Measurements from ENCODE around the gene RARG.

Gene RARG

GRCh38 chr12:53231921-53232645, at the start of gene RARG:
RARG (minus strand) TSS chr12:53232209; CDS start chr12:53227545, 4,664 bp downstream.
- DNase-seq (ENCODE audit: low read depth in 2 of 2) = peak; percentile 67 to 75

- no peak for DNase-seq (ENCODE audit: low read depth in 2 of 2)
Measured at GRCh38 chr12:53279888-53280498, 48.0 kb upstream of the RARG start.

- no peak for DNase-seq (ENCODE audit: low read depth in 2 of 2)
Measured at GRCh38 chr12:53279283-53279869, 47.4 kb upstream of the RARG start.

- no peak for DNase-seq (ENCODE audit: low read depth in 2 of 2)
Measured at GRCh38 chr12:53277981-53278380, 46.0 kb upstream of the RARG start.

- no peak for DNase-seq (ENCODE audit: low read depth in 2 of 2)
Measured at GRCh38 chr12:53276511-53276910, 44.5 kb upstream of the RARG start.

GRCh38 chr12:53274445-53274844, 42.4 kb upstream of the RARG start:
- no peak for DNase-seq (ENCODE audit: low read depth in 2 of 2)

GRCh38 chr12:53268630-53269562, 36.9 kb upstream of the RARG start:
- no peak for DNase-seq (ENCODE audit: low read depth in 2 of 2)

- DNase-seq (ENCODE audit: low read depth in 2 of 2) = peak; percentile 67 to 73
Measured at GRCh38 chr12:53267999-53268629, 36.1 kb upstream of the RARG start, which contains the start of gene ESPL1. ESPL1 (plus strand) TSS chr12:53268299; CDS start chr12:53268767, 468 bp downstream.

- no peak for DNase-seq (ENCODE audit: low read depth in 2 of 2)
Measured at GRCh38 chr12:53267306-53267998, 35.4 kb upstream of the RARG start.

- DNase-seq (ENCODE audit: low read depth in 2 of 2) = no peak
Measured at GRCh38 chr12:53265783-53266182, 33.8 kb upstream of the RARG start.

- DNase-seq (ENCODE audit: low read depth in 2 of 2) = no peak
Measured at GRCh38 chr12:53259891-53260290, 27.9 kb upstream of the RARG start.

- no peak for DNase-seq (ENCODE audit: low read depth in 2 of 2)
Measured at GRCh38 chr12:53258541-53259539, 26.8 kb upstream of the RARG start.

GRCh38 chr12:53255996-53256395, 24.0 kb upstream of the RARG start:
- no peak for DNase-seq (ENCODE audit: low read depth in 2 of 2)

GRCh38 chr12:53254816-53255545, 23.0 kb upstream of the RARG start:
- DNase-seq (ENCODE audit: low read depth in 2 of 2) = no peak

- DNase-seq (ENCODE audit: low read depth in 2 of 2) = no peak
Measured at GRCh38 chr12:53253298-53253697, 21.3 kb upstream of the RARG start.

GRCh38 chr12:53252349-53252916, 20.4 kb upstream of the RARG start:
- no peak for DNase-seq (ENCODE audit: low read depth in 2 of 2)

- peak; percentile 54 to 67 for DNase-seq (ENCODE audit: low read depth in 2 of 2)
Measured at GRCh38 chr12:53251477-53252348, 19.7 kb upstream of the RARG start.
